ENCODE measurements around the gene IRF9. TPM values are rescaled to one million over a fixed set of nuclear protein-coding genes. Genes with fewer than 3 reads are reported as not detected.
A peak's percentile ranks its signal among the peaks of the same experiment; 100 is the strongest.

Gene IRF9
- total RNA-seq, 1 experiment from 2014 or later: 27.6 TPM

- Histone ChIP-seq H4K91ac (ENCODE audit: insufficient read length, low read depth, low read length) (no peak overlapping the region), H3K18ac (ENCODE audit: insufficient read length, low read depth, low read length) (no peak overlapping the region), H2AK5ac (ENCODE audit: insufficient read length, low read length) (no peak overlapping the region), H3K4me1 (ENCODE audit: insufficient read depth, low read length) (no peaks in the 10 kb centered on the region), H3K27ac (ENCODE audit: insufficient read length, low read depth, low read length) (no peak overlapping the region), H4K8ac (replicated peaks; ENCODE audit: insufficient read length, low read depth, low read length) (no peak overlapping the region), H2BK20ac (ENCODE audit: low read depth, low read length, poor library complexity, severe bottlenecking) (no peak overlapping the region), H2BK12ac (ENCODE audit: insufficient read length, low read depth, low read length) (no peak overlapping the region), H4K5ac (ENCODE audit: insufficient read length, low read depth, low read length) (no peak overlapping the region), H3K56ac (ENCODE audit: insufficient read length, low read depth, low read length) (no peak overlapping the region), H3K4me2 (ENCODE audit: insufficient read depth, insufficient read length, low read length) (no peak overlapping the region), H2BK15ac (ENCODE audit: low read depth, low read length) (no peak overlapping the region), H4K20me1 (ENCODE audit: control insufficient read depth, insufficient read depth, insufficient read length) (no peaks in the 10 kb centered on the region), H2AFZ (ENCODE audit: low read length) (no peak overlapping the region), H3K23ac (ENCODE audit: insufficient read length, low read depth, low read length) (no peak overlapping the region), H3K79me1 (ENCODE audit: insufficient read depth, low read depth, low read length, poor library complexity, severe bottlenecking) (no peaks in the 10 kb centered on the region), H3K79me2 (ENCODE audit: insufficient read depth, low read length) (no peaks in the 10 kb centered on the region), H3K4ac (ENCODE audit: low read depth, low read length) (no peak overlapping the region), H3T11ph (ENCODE audit: low read length) (no peak overlapping the region), H2BK5ac (ENCODE audit: insufficient read length, low read length) (no peak overlapping the region), H3K9ac (ENCODE audit: extremely low read depth, insufficient read length, low read length) (no peak overlapping the region), H3K23me2 (ENCODE audit: insufficient read length, low read depth, low read length, poor library complexity, severe bottlenecking) (peaks cover 10% of the 10 kb centered on the region), H3K14ac (ENCODE audit: insufficient read depth, low read length) (no peak overlapping the region), H3K9me3 (ENCODE audit: control insufficient read depth, low read depth, low read length) (no peaks in the 10 kb centered on the region), H2BK120ac (ENCODE audit: low read depth, low read length, poor library complexity, severe bottlenecking) (no peak overlapping the region), H3K27me3 (ENCODE audit: insufficient read depth, low read length) (no peaks in the 10 kb centered on the region)
- Mint-ChIP-seq H3K36me3 (ENCODE audit: insufficient read depth in 1 of 3, low read depth in 3 of 3) (peaks cover 0 to 4% (median 2%) of the 10 kb centered on the region in 3 experiments; a peak in 4 of 7 replicates), H3K4me1 (peaks cover 14 to 16% of the 10 kb centered on the region in 2 experiments), H3K27ac (peak overlapping the region in 2 of 3 experiments; percentile 39 to 50; a peak in 1 of 7 replicates), H3K27me3 (ENCODE audit: low read depth) (no peaks in the 10 kb centered on the region), H3K4me3 (no peak overlapping the region), H3K9me3 (0 out of 5 replicates have a peak, but pooled peaks cover 0 to 2% of the 10 kb centered on the region in 2 experiments)
- no CpG with 5 or more reads among the region's 24 CpGs for WGBS (ENCODE audit: extremely low coverage, insufficient read length, low lambda C conversion rate)
- no peak for DNase-seq
- TF ChIP-seq CTCF (conservative IDR thresholded peaks at IDR 0.05): no peak
Measured at GRCh38 chr14:24132061-24132685, 28.9 kb upstream of the IRF9 start.

Data from H9 (cell line).